ENCODE data around the gene PNPLA7.

Gene PNPLA7

DNA sequence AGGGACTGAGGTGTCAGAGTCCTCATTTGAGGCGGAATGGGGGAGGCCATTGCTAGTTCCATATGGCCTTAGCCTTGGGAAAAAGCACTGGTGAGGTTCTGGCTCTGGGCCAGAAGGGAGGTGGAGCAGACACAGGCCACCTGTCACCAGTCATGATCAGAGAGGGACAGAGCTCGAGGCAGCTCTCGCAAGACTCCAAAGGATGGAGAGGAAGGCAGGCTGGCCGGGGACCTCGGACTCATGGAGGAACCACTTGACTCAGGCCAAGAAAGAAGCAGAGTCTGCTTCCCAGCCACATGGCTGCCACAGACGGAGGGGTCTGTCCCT is 61.9 kb downstream of the PNPLA7 start:
- H3K4me3 ChIP-seq (ENCODE audit: insufficient read depth in 1 of 2, low read depth in 1 of 2, low read length in 2 of 2), result no peak overlapping the region
- no peak overlapping the region for H2BK12ac ChIP-seq (ENCODE audit: low read length in 2 of 2)
- H3K27me3 ChIP-seq (ENCODE audit: control insufficient read depth in 1 of 2, insufficient read depth in 1 of 2, low read length in 2 of 2), result no peaks in the 10 kb centered on the region
- no peak overlapping the region for H2BK120ac ChIP-seq (ENCODE audit: low read depth, low read length)
- H3K4ac ChIP-seq (ENCODE audit: low read depth in 1 of 2, low read length in 2 of 2), result no peak overlapping the region
- H3K9me3 ChIP-seq (ENCODE audit: control insufficient read depth, low read length), result no peaks in the 10 kb centered on the region
- H2BK5ac ChIP-seq (ENCODE audit: low read depth, low read length, poor library complexity, severe bottlenecking), result no peak overlapping the region
- no peak for DNase-seq
- H3K27ac ChIP-seq (ENCODE audit: low read length, poor library complexity, severe bottlenecking), result no peak overlapping the region
- no peak overlapping the region for H3K18ac ChIP-seq (ENCODE audit: low read depth in 1 of 2, low read length in 2 of 2)
- no peak overlapping the region for H2AK5ac ChIP-seq (ENCODE audit: low read length, severe bottlenecking)
- H3K4me1 ChIP-seq (ENCODE audit: control insufficient read depth, insufficient read depth, low read depth, low read length), result no peaks in the 10 kb centered on the region
- H4K8ac ChIP-seq (ENCODE audit: low read length), result no peak overlapping the region
- H4K91ac ChIP-seq (ENCODE audit: low read length), result no peak overlapping the region
- H3K79me1 ChIP-seq (replicated peaks; ENCODE audit: low read length, poor library complexity, severe bottlenecking), result no peaks in the 10 kb centered on the region
- peaks cover 3 to 5% of the 10 kb centered on the region in 2 experiments for H3K36me3 ChIP-seq (ENCODE audit: control insufficient read depth in 1 of 2, insufficient read depth in 2 of 2, low read depth in 1 of 2, low read length in 2 of 2)
- 83% methylated on average over 6 of the region's 6 CpGs for WGBS
- no peak overlapping the region for H3K14ac ChIP-seq (ENCODE audit: low read length in 2 of 2)
- H3K23ac ChIP-seq (ENCODE audit: low read length in 2 of 2), result no peak overlapping the region
- H3K9ac ChIP-seq (ENCODE audit: low read length), result no peak overlapping the region
- no peak overlapping the region for H2BK15ac ChIP-seq (ENCODE audit: low read depth, poor library complexity, severe bottlenecking)
- H2AFZ ChIP-seq (ENCODE audit: low read depth, low read length), result no peak overlapping the region
- H3K4me2 ChIP-seq (ENCODE audit: low read length, poor library complexity, severe bottlenecking), result no peak overlapping the region

GRCh38 chr9:137487454-137488326 is 62.5 kb downstream of the PNPLA7 start:
- no peaks in the 10 kb centered on the region for H3K4me1 ChIP-seq (ENCODE audit: control insufficient read depth, insufficient read depth, low read depth, low read length)
- no peak overlapping the region for H3K4ac ChIP-seq (ENCODE audit: low read depth in 1 of 2, low read length in 2 of 2)
- no peak for DNase-seq
- no peak overlapping the region for H2AFZ ChIP-seq (ENCODE audit: low read depth, low read length)
- H3K36me3 ChIP-seq (ENCODE audit: control insufficient read depth in 1 of 2, insufficient read depth in 2 of 2, low read depth in 1 of 2, low read length in 2 of 2), result peaks cover 3 to 5% of the 10 kb centered on the region in 2 experiments
- H3K14ac ChIP-seq (ENCODE audit: low read length in 2 of 2), result no peak overlapping the region
- no peak overlapping the region for H3K27ac ChIP-seq (ENCODE audit: low read length, poor library complexity, severe bottlenecking)
- H3K27me3 ChIP-seq (ENCODE audit: control insufficient read depth in 1 of 2, insufficient read depth in 1 of 2, low read length in 2 of 2), result no peaks in the 10 kb centered on the region
- H3K4me2 ChIP-seq (ENCODE audit: low read length, poor library complexity, severe bottlenecking), result no peak overlapping the region
- 89% methylated on average over 41 of the region's 41 CpGs for WGBS
- H2BK120ac ChIP-seq (ENCODE audit: low read depth, low read length), result no peak overlapping the region
- H2AK5ac ChIP-seq (ENCODE audit: low read length, severe bottlenecking), result no peak overlapping the region
- H2BK15ac ChIP-seq (ENCODE audit: low read depth, poor library complexity, severe bottlenecking), result no peak overlapping the region
- no peak overlapping the region for H4K91ac ChIP-seq (ENCODE audit: low read length)
- H3K9ac ChIP-seq (ENCODE audit: low read length), result no peak overlapping the region
- no peak overlapping the region for H2BK5ac ChIP-seq (ENCODE audit: low read depth, low read length, poor library complexity, severe bottlenecking)
- no peaks in the 10 kb centered on the region for H3K79me1 ChIP-seq (replicated peaks; ENCODE audit: low read length, poor library complexity, severe bottlenecking)
- H2BK12ac ChIP-seq (ENCODE audit: low read length in 2 of 2), result no peak overlapping the region
- no peak overlapping the region for H4K8ac ChIP-seq (ENCODE audit: low read length)
- H3K9me3 ChIP-seq (ENCODE audit: control insufficient read depth, low read length), result no peaks in the 10 kb centered on the region
- H3K18ac ChIP-seq (ENCODE audit: low read depth in 1 of 2, low read length in 2 of 2), result no peak overlapping the region
- no peak overlapping the region for H3K4me3 ChIP-seq (ENCODE audit: insufficient read depth in 1 of 2, low read depth in 1 of 2, low read length in 2 of 2)
- no peak overlapping the region for H3K23ac ChIP-seq (ENCODE audit: low read length in 2 of 2)

DNA sequence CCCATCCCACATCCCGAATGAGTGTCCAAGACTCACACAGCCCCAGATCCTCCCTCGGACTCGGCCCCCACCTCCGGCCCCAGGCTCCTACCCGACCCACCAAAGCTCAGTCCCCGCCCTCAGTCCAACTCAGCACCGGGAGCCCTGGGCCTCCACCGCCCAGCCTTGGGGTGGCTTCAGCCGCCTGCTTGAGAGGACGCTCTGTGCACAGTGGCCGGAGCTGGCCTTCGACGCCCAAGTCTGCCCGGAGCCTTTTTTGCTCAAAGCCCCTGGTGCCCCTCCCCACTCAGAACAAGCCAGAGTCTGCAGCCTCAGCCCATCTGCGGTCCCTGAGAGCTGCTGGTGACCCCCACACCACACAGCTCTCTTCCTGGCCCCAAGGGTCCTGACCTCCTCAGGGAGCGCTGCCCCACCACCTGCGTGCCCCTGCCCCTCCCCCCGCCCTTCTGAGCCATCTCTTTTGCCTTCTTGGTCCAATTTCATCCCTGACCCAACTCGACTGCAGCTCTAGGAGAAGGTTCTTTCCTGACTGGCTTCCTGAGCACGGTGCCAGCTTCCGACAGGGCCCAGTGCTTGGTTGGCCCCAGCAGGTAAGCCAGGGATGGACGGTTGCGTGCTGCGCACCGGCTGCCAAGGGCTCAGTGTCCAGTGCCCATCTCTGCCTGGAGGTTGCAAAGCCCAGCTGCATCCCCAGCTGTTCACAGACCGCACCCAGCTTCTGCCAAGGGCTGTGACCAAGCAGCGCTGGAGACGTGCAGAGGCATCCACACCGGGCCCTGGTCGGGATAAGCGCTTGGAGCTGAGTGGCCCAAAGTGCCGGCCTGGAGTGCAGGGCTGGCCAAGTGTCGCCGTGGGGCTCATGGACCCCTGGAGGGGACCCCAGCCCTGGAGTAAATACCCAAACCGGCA is 63.4 kb downstream of the PNPLA7 start:
- H3K18ac ChIP-seq (ENCODE audit: low read depth in 1 of 2, low read length in 2 of 2), result no peak overlapping the region
- no peak overlapping the region for H3K23ac ChIP-seq (ENCODE audit: low read length in 2 of 2)
- no peak overlapping the region for H4K8ac ChIP-seq (ENCODE audit: low read length)
- no peak overlapping the region for H2AFZ ChIP-seq (ENCODE audit: low read depth, low read length)
- H4K91ac ChIP-seq (ENCODE audit: low read length), result peak overlapping the region; percentile 18
- H2BK12ac ChIP-seq (ENCODE audit: low read length in 2 of 2), result no peak overlapping the region
- no peak overlapping the region for H3K4me2 ChIP-seq (ENCODE audit: low read length, poor library complexity, severe bottlenecking)
- WGBS, result 91% methylated on average over 34 of the region's 35 CpGs
- H3K36me3 ChIP-seq (ENCODE audit: control insufficient read depth in 1 of 2, insufficient read depth in 2 of 2, low read depth in 1 of 2, low read length in 2 of 2), result peaks cover 3 to 5% of the 10 kb centered on the region in 2 experiments
- H2AK5ac ChIP-seq (ENCODE audit: low read length, severe bottlenecking), result no peak overlapping the region
- no peaks in the 10 kb centered on the region for H3K79me1 ChIP-seq (replicated peaks; ENCODE audit: low read length, poor library complexity, severe bottlenecking)
- H3K14ac ChIP-seq (ENCODE audit: low read length in 2 of 2), result no peak overlapping the region
- no peak overlapping the region for H3K27ac ChIP-seq (ENCODE audit: low read length, poor library complexity, severe bottlenecking)
- H3K4me3 ChIP-seq (ENCODE audit: insufficient read depth in 1 of 2, low read depth in 1 of 2, low read length in 2 of 2), result no peak overlapping the region
- no peak overlapping the region for H2BK15ac ChIP-seq (ENCODE audit: low read depth, poor library complexity, severe bottlenecking)
- H3K27me3 ChIP-seq (ENCODE audit: control insufficient read depth in 1 of 2, insufficient read depth in 1 of 2, low read length in 2 of 2), result no peaks in the 10 kb centered on the region
- H3K9me3 ChIP-seq (ENCODE audit: control insufficient read depth, low read length), result no peaks in the 10 kb centered on the region
- DNase-seq, result no peak
- no peak overlapping the region for H2BK5ac ChIP-seq (ENCODE audit: low read depth, low read length, poor library complexity, severe bottlenecking)
- no peak overlapping the region for H2BK120ac ChIP-seq (ENCODE audit: low read depth, low read length)
- H3K9ac ChIP-seq (ENCODE audit: low read length), result no peak overlapping the region
- no peak overlapping the region for H3K4ac ChIP-seq (ENCODE audit: low read depth in 1 of 2, low read length in 2 of 2)
- peaks cover 8% of the 10 kb centered on the region for H3K4me1 ChIP-seq (ENCODE audit: control insufficient read depth, insufficient read depth, low read depth, low read length)

DNA sequence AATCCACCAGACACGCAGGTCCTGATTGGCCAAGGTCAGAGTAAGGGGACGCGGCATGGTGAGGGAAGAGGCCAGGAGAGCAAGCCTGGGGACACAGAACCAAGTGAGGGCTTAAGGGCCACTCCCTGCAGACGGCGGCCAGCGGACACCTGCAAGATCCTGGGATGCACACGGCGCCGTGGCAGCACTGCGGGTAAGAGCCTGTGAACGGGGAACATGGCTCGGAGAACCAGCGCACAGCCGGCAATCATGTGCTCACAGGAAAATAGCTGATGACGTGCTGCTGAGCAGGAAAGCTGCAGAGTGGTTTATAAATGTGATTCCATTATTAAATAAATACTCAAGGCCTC is 64.1 kb downstream of the PNPLA7 start:
- Histone ChIP-seq H3K4me1 (ENCODE audit: control insufficient read depth, insufficient read depth, low read depth, low read length) (peaks cover 8% of the 10 kb centered on the region), H3K27me3 (ENCODE audit: control insufficient read depth in 1 of 2, insufficient read depth in 1 of 2, low read length in 2 of 2) (no peaks in the 10 kb centered on the region), H3K23ac (ENCODE audit: low read length in 2 of 2) (no peak overlapping the region), H3K36me3 (ENCODE audit: control insufficient read depth in 1 of 2, insufficient read depth in 2 of 2, low read depth in 1 of 2, low read length in 2 of 2) (peaks cover 3 to 5% of the 10 kb centered on the region in 2 experiments), H2AFZ (ENCODE audit: low read depth, low read length) (no peak overlapping the region), H3K4me3 (ENCODE audit: insufficient read depth in 1 of 2, low read depth in 1 of 2, low read length in 2 of 2) (no peak overlapping the region), H3K14ac (ENCODE audit: low read length in 2 of 2) (peak overlapping the region in 1 of 2 experiments; percentile 35), H3K9me3 (ENCODE audit: control insufficient read depth, low read length) (no peaks in the 10 kb centered on the region), H2AK5ac (ENCODE audit: low read length, severe bottlenecking) (no peak overlapping the region), H3K18ac (ENCODE audit: low read depth in 1 of 2, low read length in 2 of 2) (no peak overlapping the region), H3K27ac (ENCODE audit: low read length, poor library complexity, severe bottlenecking) (no peak overlapping the region), H2BK12ac (ENCODE audit: low read length in 2 of 2) (no peak overlapping the region), H4K8ac (ENCODE audit: low read length) (no peak overlapping the region), H3K9ac (ENCODE audit: low read length) (no peak overlapping the region), H2BK5ac (ENCODE audit: low read depth, low read length, poor library complexity, severe bottlenecking) (no peak overlapping the region), H3K79me1 (replicated peaks; ENCODE audit: low read length, poor library complexity, severe bottlenecking) (no peaks in the 10 kb centered on the region), H3K4ac (ENCODE audit: low read depth in 1 of 2, low read length in 2 of 2) (peak overlapping the region in 1 of 2 experiments; percentile 19), H4K91ac (ENCODE audit: low read length) (no peak overlapping the region), H2BK120ac (ENCODE audit: low read depth, low read length) (no peak overlapping the region), H3K4me2 (ENCODE audit: low read length, poor library complexity, severe bottlenecking) (no peak overlapping the region), H2BK15ac (ENCODE audit: low read depth, poor library complexity, severe bottlenecking) (no peak overlapping the region)
- DNase-seq, result no peak
- WGBS, result 97% methylated on average over 11 of the region's 15 CpGs

Measured in mesenchymal stem cell (in vitro differentiated cells and primary cell).